Parathyroid adenoma (tissue), 2 donors: Measurements from ENCODE around the gene ZSWIM2.

Experiments used
- H2AFZ ChIP-seq: fragments of 300-600 bp; sonication (generic); one replicate; pipeline ENCODE4 v1.7.0; 2017; ENCODE audit warnings: antibody characterized with exemption, mild to moderate bottlenecking
- H3K27ac ChIP-seq: fragments of 300-600 bp; sonication (generic); one replicate; pipeline ENCODE4 v1.7.0; 2017
- H3K27me3 ChIP-seq: fragments of 300-600 bp; sonication (generic); one replicate; pipeline ENCODE4 v1.7.0; 2017; ENCODE audit warnings: low read length; ENCODE audit not compliant: control insufficient read depth, insufficient read depth
- H3K36me3 ChIP-seq: fragments of 300-600 bp; sonication (generic); one replicate; pipeline ENCODE4 v1.7.0; 2017; ENCODE audit warnings: low read length; ENCODE audit not compliant: control insufficient read depth, insufficient read depth
- H3K4me1 ChIP-seq: fragments of 300-600 bp; sonication (generic); one replicate; pipeline ENCODE4 v1.7.0; 2017; ENCODE audit warnings: control low read depth
- H3K4me2 ChIP-seq: fragments of 300-600 bp; sonication (generic); one replicate; pipeline ENCODE4 v1.7.0; 2017; ENCODE audit warnings: low read length
- H3K4me3 ChIP-seq: fragments of 300-600 bp; sonication (generic); one replicate; pipeline ENCODE4 v1.7.0; 2017; ENCODE audit warnings: low read depth, low read length
- H3K79me2 ChIP-seq: fragments of 300-600 bp; sonication (generic); one replicate; pipeline ENCODE4 v1.7.0; 2017; ENCODE audit warnings: control low read depth
- H3K9ac ChIP-seq: fragments of 300-600 bp; sonication (generic); one replicate; pipeline ENCODE4 v1.7.0; 2017; ENCODE audit warnings: mild to moderate bottlenecking
- H3K9me3 ChIP-seq: fragments of 300-600 bp; sonication (generic); one replicate; pipeline ENCODE4 v1.7.0; 2017; ENCODE audit warnings: low read length; ENCODE audit not compliant: control insufficient read depth
- CTCF ChIP-seq: fragments of 300-600 bp; sonication (generic); IDR thresholded peaks from one replicate; pipeline ENCODE4 v1.7.0; 2017; ENCODE audit warnings: antibody characterized with exemption, mild to moderate bottlenecking
- donor health status: primary hyperparathyroidism.

ZSWIM2 gene

GRCh38 chr2:186883666-186884065 lies 34.7 kb upstream of the ZSWIM2 start:
- H3K9ac ChIP-seq = no peak overlapping the region
- no peak overlapping the region for H3K4me2 ChIP-seq
- H3K4me3 ChIP-seq = no peak overlapping the region
- no peak for TF ChIP-seq CTCF
- H3K9me3 ChIP-seq = peaks cover 5% of the 10 kb centered on the region
- H3K27me3 ChIP-seq = no peaks in the 10 kb centered on the region
- no peak overlapping the region for H3K27ac ChIP-seq
- no peak overlapping the region for H2AFZ ChIP-seq
- H3K79me2 ChIP-seq = no peaks in the 10 kb centered on the region
- H3K4me1 ChIP-seq = no peaks in the 10 kb centered on the region
- H3K36me3 ChIP-seq = no peaks in the 10 kb centered on the region

GRCh38 chr2:186882511-186883071 lies 33.6 kb upstream of the ZSWIM2 start:
- Histone ChIP-seq H3K4me1 (no peaks in the 10 kb centered on the region), H3K27me3 (no peaks in the 10 kb centered on the region), H3K27ac (no peak overlapping the region), H3K4me3 (no peak overlapping the region), H3K9me3 (peaks cover 5% of the 10 kb centered on the region), H3K9ac (no peak overlapping the region), H2AFZ (no peak overlapping the region), H3K36me3 (no peaks in the 10 kb centered on the region), H3K4me2 (no peak overlapping the region), H3K79me2 (no peaks in the 10 kb centered on the region)
- no peak for TF ChIP-seq CTCF

- no peak overlapping the region for H2AFZ ChIP-seq
- H3K9ac ChIP-seq = no peak overlapping the region
- H3K4me2 ChIP-seq = no peak overlapping the region
- H3K27me3 ChIP-seq = no peaks in the 10 kb centered on the region
- H3K27ac ChIP-seq = no peak overlapping the region
- H3K79me2 ChIP-seq = no peaks in the 10 kb centered on the region
- peaks cover 5% of the 10 kb centered on the region for H3K9me3 ChIP-seq
- no peaks in the 10 kb centered on the region for H3K4me1 ChIP-seq
- TF ChIP-seq CTCF = no peak
- no peak overlapping the region for H3K4me3 ChIP-seq
- no peaks in the 10 kb centered on the region for H3K36me3 ChIP-seq
Observed at GRCh38 chr2:186881660-186882059, 32.7 kb upstream of the ZSWIM2 start.

- H3K9me3 ChIP-seq = peaks cover 5% of the 10 kb centered on the region
- H2AFZ ChIP-seq = no peak overlapping the region
- no peaks in the 10 kb centered on the region for H3K36me3 ChIP-seq
- no peak for TF ChIP-seq CTCF
- H3K4me3 ChIP-seq = no peak overlapping the region
- no peak overlapping the region for H3K27ac ChIP-seq
- H3K27me3 ChIP-seq = no peaks in the 10 kb centered on the region
- H3K4me1 ChIP-seq = no peaks in the 10 kb centered on the region
- no peak overlapping the region for H3K4me2 ChIP-seq
- no peak overlapping the region for H3K9ac ChIP-seq
- H3K79me2 ChIP-seq = no peaks in the 10 kb centered on the region
Observed at GRCh38 chr2:186879312-186879711, 30.3 kb upstream of the ZSWIM2 start.

- H3K36me3 ChIP-seq = no peaks in the 10 kb centered on the region
- no peak overlapping the region for H3K4me2 ChIP-seq
- H3K4me3 ChIP-seq = no peak overlapping the region
- no peaks in the 10 kb centered on the region for H3K9me3 ChIP-seq
- no peaks in the 10 kb centered on the region for H3K27me3 ChIP-seq
- no peaks in the 10 kb centered on the region for H3K79me2 ChIP-seq
- TF ChIP-seq CTCF = no peak
- no peak overlapping the region for H3K9ac ChIP-seq
- H3K27ac ChIP-seq = no peak overlapping the region
- no peaks in the 10 kb centered on the region for H3K4me1 ChIP-seq
- H2AFZ ChIP-seq = no peak overlapping the region
Observed at GRCh38 chr2:186874713-186875112, 25.7 kb upstream of the ZSWIM2 start.
